GM12865 (cell line): Measurements from ENCODE around the gene CYFIP2.
"Not testable (repeated sequence)": the region's sequence is repeated elsewhere in the genome, so short reads cannot be mapped to it uniquely, and the experiment has no call there.

Experiments used
- DNase-seq: peaks from one replicate; pipeline ENCODE4 v3.0.0; 2010; ENCODE audit warnings: low read depth
- H3K4me3 ChIP-seq: 2 replicates; pipeline ENCODE4 v1.5.1; 2011; ENCODE audit warnings: mild to moderate bottlenecking, low read depth, low read length, control low read depth
- CTCF ChIP-seq: IDR thresholded peaks from 2 replicates; pipeline ENCODE4 v1.5.1; 2011; ENCODE audit warnings: low read length, control low read depth, low read depth, inconsistent platforms; ENCODE audit not compliant: insufficient read depth; ENCODE audit errors: missing control alignments

CYFIP2 gene

GRCh38 chr5:157390133-157390532 lies 124.2 kb downstream of the CYFIP2 start:
- no peak for TF ChIP-seq CTCF
- no peak for DNase-seq
- no peak overlapping the region for H3K4me3 ChIP-seq

GRCh38 chr5:157390551-157391297 lies 124.8 kb downstream of the CYFIP2 start:
- DNase-seq = no peak
- H3K4me3 ChIP-seq = no peak overlapping the region
- TF ChIP-seq CTCF = no peak

GRCh38 chr5:157398305-157398704 lies 132.4 kb downstream of the CYFIP2 start:
- H3K4me3 ChIP-seq = no peak overlapping the region
- TF ChIP-seq CTCF = no peak
- no peak for DNase-seq

GRCh38 chr5:157400741-157401495 lies 135.0 kb downstream of the CYFIP2 start:
- H3K4me3 ChIP-seq = no peak overlapping the region
- DNase-seq = no peak
- no peak for TF ChIP-seq CTCF

GRCh38 chr5:157415838-157416237 lies 149.9 kb downstream of the CYFIP2 start:
- DNase-seq = no peak
- no peak overlapping the region for H3K4me3 ChIP-seq
- TF ChIP-seq CTCF = no peak

- DNase-seq, H3K4me3 ChIP-seq: not testable (repeated sequence)
These were observed 153.6 kb downstream of the CYFIP2 start for GRCh38 chr5:157419521-157419920.

- not testable (repeated sequence) for H3K4me3 ChIP-seq, DNase-seq
These were observed 164.0 kb downstream of the CYFIP2 start for GRCh38 chr5:157429920-157430319.
